HG02571 (cell line): Measurements from ENCODE around the gene NUDT3.
"Not testable (repeated sequence)": the region's sequence is repeated elsewhere in the genome, so short reads cannot be mapped to it uniquely, and the experiment has no call there.

Experiments
- ATAC-seq: cut with Tn5 transposase; IDR thresholded peaks from one replicate; pipeline ENCODE4 v1.9.1; 2021; ENCODE audit warnings: mild to moderate bottlenecking, moderate library complexity; ENCODE audit not compliant: unreplicated experiment

The NUDT3 gene

GRCh38 chr6:34393191-34393965 lies 909 bp upstream of the NUDT3 start:
- no peak for ATAC-seq

DNA sequence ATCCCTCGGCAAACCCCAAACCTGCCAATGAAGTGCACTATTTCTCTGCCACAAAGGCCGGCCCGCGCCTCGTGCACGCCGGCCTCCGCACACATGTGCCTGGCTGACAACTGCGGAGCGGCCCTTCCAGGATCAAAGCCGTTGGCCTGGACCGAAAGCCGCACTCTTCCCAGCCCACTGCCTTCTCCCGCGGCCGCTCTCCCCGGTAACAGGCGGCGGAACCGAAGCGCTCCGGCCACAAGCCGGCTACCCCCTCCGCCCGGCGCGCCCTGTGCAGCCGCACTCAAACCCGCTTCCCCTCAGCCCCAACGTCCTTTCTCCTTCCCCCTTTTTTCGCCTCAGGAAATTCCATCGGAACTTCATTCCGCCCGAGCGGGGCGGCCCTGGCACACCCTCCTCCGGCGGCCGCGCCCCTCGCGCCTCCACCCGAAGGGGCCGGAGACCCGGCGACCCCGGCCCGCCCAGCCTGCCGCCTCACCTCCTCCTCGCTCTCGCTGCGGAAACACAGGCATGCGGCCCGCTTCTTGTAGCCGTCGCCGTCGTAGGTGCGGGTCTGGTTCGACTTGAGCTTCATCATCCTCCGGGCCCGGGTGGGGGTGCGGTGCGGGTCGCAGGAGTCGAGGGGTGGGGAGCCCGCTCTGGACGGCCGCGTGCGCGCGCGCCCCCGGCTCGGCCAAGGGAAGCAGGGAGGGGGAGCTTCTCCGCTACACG lies 528 bp downstream of the NUDT3 start:
- ATAC-seq: peak; percentile 37

- no peak for ATAC-seq
Observed at GRCh38 chr6:34391473-34391785, 1.0 kb downstream of the NUDT3 start.

DNA sequence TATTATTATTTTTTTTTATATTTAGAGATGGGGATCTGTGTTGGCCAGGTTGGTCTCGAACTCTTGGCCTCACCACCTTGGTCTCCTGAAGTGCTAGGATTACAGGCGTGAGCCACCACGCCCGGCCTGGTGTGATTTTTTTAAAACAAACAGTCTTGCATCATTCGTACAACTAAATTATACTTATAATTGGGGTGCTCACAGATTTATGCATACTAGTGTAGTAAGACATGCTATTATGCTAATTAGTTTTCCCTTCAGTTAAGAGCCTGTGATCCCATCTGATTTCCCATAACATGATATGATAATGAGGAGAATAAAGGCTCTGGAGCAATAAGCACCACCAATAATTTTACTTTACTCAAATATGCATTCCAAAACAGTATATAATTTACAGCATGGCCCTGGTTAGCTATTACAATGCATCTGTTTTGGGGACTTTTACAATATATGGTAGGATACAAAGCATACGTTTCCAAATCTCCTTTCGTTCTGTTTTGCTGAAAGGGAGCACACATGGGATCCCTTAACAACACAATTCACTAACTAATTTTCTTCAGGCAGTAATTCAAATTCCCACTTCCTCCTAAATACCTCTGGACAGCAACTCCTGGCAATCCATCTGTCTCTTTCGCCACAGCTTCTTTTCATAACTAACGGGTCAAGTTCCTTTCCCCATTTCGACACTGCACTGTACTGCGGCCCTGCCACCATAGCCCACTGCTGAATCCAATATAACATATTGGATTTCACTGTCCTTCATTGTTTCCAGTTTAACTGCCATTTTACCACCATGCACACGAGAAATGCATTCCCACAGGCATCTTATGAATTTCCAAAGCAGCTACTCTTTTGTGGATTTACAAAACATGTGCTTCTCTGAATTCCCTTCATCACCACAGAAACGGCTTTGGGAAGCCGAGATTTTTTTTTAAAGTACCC lies 1.7 kb downstream of the NUDT3 start:
- no peak for ATAC-seq

DNA sequence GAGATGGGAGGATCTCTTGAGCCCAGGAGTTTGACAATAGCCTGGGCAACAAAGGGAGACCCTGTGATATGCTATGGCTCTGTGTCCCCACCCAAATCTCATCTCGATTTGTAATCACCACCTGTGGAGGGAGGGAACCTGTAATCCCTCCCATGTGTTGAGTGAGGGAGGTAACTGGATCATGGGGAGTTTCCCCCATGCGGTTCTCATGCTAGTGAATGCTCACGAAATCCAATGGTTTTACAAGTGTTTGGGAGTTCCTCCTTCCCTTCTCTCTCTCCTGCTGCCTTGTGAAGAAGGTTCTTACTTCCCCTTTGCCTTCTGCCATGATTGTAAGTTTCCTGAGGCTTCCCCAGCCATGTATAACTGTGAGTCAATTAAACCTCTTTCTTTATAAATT lies 3.4 kb downstream of the NUDT3 start:
- no peak for ATAC-seq

GRCh38 chr6:34388421-34388820 lies 4.0 kb downstream of the NUDT3 start:
- no peak for ATAC-seq

DNA sequence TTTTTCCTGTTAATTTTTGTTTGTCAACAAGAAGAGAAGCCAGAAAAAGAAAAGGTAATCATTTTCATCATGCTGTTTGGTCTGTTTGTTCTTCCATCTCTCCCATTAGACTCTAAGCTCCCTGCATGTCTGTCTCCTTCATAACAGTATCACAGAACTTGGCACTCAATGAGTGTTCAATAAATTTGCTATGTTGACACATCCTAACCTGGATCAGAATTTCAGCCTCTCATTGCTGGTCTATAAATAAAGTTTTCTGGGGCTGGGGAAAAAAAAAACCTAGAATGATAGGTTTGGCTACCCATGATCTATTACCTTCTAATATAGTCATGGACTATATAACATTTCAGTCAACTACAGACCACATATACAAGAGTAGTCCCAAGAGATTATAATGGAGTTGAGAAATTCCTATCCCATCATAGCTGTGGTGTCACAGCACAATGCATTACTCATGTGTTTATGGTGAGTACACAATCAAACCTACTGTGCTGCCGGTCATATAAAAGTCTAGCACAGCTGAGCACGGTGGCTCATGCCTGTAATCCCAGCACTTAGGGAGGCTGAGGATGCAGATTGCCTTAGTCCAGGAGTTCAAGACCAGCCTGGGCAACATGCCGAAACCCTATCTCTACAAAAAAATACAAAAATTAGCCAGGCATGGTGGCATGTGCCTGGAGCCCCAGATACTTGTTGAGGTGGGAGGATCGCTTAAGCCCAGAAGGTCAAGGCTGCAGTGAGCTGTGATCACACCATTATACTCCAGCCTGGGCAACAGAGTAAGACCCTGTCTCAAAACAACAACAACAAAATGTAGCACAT lies 5.9 kb downstream of the NUDT3 start:
- ATAC-seq: no peak

GRCh38 chr6:34385793-34386195 lies 6.7 kb downstream of the NUDT3 start:
- no peak for ATAC-seq

DNA sequence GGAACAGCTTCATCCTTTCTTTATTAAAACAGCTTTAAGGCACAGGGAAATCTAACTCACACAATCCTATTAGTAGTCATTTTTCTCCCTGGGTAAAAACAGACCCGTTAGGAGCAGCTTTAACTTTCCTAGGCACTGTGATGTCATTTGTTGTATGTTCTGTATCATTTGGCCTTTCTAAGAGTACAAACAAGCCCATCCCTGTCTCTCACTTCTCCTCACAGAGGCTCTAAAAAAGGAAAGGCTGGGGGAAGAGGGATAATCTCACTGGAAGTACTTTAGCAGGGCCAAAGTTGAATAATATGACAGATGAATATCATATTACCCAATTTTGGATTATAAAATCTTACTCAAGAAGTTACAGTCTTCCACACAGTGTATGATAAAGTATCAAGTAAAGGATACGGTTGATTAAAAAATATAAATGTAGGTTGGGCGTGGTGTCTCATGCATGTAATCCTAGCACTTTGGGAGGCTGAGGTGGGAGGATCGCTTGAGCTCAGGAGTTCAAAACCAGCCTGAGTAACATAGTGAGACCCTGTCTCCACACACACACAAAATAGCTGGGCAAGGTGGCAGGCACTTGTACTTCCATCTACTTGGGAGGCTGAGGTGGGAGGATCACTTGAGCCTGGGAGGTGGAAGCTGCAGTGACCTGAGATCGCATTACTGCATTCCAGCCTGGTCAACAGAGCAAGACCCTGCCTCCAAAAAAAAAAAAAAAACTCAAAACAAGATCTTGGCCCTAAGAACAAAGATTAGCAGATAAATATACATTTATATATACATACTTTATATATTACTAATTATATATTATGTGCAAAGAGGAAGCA lies 7.9 kb downstream of the NUDT3 start:
- ATAC-seq: no peak

DNA sequence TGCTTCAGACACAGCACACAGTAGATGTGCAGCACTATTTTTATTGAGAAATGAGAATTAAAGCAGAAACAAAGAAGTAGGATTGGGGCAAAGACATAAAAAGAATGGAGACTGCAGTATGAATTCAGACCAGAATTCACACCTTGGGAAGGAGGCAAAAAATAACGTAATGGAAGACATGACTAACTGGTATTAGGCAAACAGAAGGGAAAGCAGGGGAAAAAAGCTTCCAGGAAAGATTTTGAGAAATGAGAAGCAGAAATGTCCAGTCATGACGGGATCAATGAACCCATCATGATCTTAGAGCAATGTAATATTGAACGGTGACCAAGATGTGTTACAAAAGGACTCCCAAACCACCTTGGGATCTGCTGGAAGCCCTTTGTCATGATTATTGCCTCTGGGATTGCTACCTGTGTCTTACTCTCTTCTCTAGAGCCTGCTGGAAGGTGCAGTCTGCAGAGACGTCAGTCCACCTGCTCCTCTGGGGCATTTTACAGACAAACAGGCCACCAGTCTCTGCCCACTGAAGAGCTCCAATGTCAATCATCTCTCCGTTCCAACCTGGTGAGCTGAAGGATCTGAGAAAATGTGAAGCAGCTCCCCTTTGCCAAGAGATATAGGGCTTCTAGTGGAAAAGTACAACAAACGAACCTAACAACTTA lies 8.7 kb downstream of the NUDT3 start:
- ATAC-seq: no peak

DNA sequence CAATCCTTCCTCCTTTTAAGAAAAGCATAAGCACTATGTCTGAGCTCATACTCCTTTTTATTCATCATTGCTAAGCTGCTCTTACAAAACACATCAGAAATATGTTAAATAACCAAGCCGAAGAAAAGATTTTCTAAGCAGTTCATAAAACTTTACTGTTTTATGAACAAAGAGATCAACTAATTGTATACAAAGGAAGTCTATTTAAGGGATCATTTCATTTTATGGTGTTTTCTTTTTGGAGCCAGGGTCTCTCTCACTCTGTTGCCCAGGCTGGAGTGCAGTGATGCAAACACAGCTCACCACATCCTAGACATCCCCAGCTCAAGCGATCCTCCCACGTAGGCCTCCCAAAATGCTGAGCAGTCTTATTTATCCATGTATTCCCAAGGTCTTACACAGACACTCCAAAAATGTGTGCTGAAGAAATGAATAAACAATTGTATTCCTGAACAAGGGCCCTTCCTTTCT lies 9.3 kb downstream of the NUDT3 start:
- no peak for ATAC-seq

- ATAC-seq: no peak
Observed at GRCh38 chr6:34381081-34381480, 11.4 kb downstream of the NUDT3 start.

DNA sequence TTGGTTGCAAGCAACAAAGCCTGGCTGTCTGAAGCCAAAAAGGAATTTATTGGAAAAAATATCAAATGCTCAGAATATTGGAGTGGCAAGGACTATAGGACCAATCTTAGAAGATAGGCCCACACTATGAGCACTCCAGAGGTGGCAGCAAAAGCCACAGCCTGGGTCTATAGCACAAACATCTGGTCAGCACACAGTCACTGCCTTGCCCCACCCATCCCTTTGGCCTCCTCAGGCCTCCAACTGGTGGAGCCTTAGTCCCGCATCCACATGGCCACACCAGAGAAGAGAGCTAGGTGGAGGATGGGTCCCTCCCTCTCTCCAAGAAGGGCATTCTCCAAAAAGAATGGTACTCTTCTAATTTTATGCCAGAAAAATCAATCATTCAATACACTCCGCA lies 14.0 kb downstream of the NUDT3 start:
- no peak for ATAC-seq

GRCh38 chr6:34377984-34378383 lies 14.5 kb downstream of the NUDT3 start:
- no peak for ATAC-seq

DNA sequence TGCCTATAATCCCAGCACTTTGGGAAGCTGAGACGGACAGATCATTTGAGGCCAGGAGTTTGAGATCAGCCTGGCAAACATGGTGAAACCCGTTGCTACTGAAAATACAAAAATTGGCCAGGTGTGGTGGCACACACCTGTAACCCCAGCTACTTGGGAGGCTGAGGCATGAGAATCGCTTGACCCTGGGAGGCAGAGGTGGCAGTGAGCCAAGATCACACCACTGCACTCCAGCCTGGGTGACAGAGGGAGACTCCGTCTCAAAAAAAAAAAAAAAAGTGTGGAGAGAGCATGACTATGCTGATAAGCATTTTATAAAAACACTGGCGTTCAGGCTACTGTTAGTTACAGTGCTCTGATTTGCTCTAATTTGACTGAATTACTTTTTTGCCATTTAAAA lies 14.9 kb downstream of the NUDT3 start:
- ATAC-seq: not testable (repeated sequence)

- no peak for ATAC-seq
Observed at GRCh38 chr6:34375833-34376232, 16.6 kb downstream of the NUDT3 start.

DNA sequence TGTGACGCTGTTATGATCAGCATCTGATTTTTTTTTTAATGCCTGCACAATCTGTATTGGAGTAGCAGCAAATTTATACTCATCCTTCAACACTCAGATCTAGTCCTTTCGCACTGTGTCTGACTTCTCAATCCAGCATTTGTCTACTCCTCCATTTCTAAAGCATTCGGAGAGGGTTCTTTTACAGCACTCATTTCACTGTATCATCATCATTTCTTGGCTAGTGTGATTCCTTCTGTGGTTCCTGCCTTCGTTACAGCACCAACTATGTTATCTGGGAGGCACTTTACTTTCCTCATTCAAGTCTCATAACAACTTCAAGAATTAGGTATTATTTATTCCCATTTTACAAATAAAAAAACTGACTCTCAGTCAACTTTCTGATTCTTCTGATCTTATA lies 18.0 kb downstream of the NUDT3 start:
- ATAC-seq: no peak

GRCh38 chr6:34374069-34374468 lies 18.4 kb downstream of the NUDT3 start:
- ATAC-seq: no peak

GRCh38 chr6:34373511-34373910 lies 19.0 kb downstream of the NUDT3 start:
- ATAC-seq: no peak
